Bronchial epithelial cell (primary cell): ENCODE measurements around the gene URB1. TPM values are rescaled to one million over a fixed set of nuclear protein-coding genes. Genes with fewer than 3 reads are reported as not detected.

Experiments used
- DNase-seq: peaks from one replicate; pipeline ENCODE4 v3.0.0-alpha.2; 2010; ENCODE audit warnings: low read depth
- FAIRE-seq: peaks from 2 replicates; lab custom pipeline; 2011; peaks lifted over from hg19 to GRCh38; lab: Jason Lieb, UNC
- H3K27me3 ChIP-seq: 2 replicates; pipeline ENCODE4 v1.5.1; 2011; ENCODE audit warnings: low read length; ENCODE audit not compliant: control insufficient read depth, insufficient read depth
- H3K36me3 ChIP-seq: 2 replicates; pipeline ENCODE4 v1.5.1; 2011; ENCODE audit warnings: low read length; ENCODE audit not compliant: control insufficient read depth, insufficient read depth
- H3K4me3 ChIP-seq: 2 replicates; pipeline ENCODE4 v1.5.1; 2011; ENCODE audit warnings: mild to moderate bottlenecking, low read depth, low read length, control low read depth
- total RNA-seq: library from RNA; depleted of rRNA; stranded (reverse); fragments of >200 nt; gene quantifications from 2 replicates; pipeline ENCODE4 v1.2.1, GENCODE V29; 2014
- TF ChIP-seq, protein P1 (sequence below): IDR thresholded peaks from 2 replicates; pipeline ENCODE4 v1.5.1; 2011; ENCODE audit warnings: mild to moderate bottlenecking, moderate library complexity, low read length, control low read depth, inconsistent platforms; ENCODE audit not compliant: insufficient read depth, severe bottlenecking

The URB1 gene
- total RNA-seq, 1 donor from 2014 or later: 22.4 TPM

DNA sequence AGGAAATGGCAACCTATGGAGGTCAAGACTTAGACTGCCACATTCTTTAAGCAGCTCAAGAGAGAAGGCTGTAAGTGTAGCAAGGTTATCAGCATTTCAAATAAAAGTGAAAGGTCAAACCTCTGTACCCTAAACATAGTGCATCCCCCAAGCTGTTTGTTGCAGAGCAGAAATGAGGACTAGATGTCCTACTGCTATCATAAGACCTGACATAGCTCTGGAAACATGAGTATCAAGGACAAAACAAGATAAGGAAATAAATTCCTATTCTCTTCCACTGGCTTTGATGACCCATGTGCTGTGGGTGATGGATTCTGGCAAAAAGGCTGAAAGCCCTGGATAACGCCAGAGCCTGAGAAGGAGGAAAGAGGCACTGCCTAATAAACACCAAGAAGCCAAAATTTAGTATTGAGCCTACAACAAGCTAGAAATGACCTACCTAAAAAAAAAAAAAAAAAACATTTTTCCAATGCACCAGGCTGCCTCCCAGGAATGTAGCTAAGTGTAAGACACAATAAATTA lies 35.9 kb downstream of the URB1 start:
- no peaks in the 10 kb centered on the region for H3K27me3 ChIP-seq
- TF ChIP-seq, protein P1, sequence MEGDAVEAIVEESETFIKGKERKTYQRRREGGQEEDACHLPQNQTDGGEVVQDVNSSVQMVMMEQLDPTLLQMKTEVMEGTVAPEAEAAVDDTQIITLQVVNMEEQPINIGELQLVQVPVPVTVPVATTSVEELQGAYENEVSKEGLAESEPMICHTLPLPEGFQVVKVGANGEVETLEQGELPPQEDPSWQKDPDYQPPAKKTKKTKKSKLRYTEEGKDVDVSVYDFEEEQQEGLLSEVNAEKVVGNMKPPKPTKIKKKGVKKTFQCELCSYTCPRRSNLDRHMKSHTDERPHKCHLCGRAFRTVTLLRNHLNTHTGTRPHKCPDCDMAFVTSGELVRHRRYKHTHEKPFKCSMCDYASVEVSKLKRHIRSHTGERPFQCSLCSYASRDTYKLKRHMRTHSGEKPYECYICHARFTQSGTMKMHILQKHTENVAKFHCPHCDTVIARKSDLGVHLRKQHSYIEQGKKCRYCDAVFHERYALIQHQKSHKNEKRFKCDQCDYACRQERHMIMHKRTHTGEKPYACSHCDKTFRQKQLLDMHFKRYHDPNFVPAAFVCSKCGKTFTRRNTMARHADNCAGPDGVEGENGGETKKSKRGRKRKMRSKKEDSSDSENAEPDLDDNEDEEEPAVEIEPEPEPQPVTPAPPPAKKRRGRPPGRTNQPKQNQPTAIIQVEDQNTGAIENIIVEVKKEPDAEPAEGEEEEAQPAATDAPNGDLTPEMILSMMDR: no peak
- H3K4me3 ChIP-seq: no peak overlapping the region
- DNase-seq (no peak), FAIRE-seq (no peak)
- peaks cover 36% of the 10 kb centered on the region for H3K36me3 ChIP-seq

DNA sequence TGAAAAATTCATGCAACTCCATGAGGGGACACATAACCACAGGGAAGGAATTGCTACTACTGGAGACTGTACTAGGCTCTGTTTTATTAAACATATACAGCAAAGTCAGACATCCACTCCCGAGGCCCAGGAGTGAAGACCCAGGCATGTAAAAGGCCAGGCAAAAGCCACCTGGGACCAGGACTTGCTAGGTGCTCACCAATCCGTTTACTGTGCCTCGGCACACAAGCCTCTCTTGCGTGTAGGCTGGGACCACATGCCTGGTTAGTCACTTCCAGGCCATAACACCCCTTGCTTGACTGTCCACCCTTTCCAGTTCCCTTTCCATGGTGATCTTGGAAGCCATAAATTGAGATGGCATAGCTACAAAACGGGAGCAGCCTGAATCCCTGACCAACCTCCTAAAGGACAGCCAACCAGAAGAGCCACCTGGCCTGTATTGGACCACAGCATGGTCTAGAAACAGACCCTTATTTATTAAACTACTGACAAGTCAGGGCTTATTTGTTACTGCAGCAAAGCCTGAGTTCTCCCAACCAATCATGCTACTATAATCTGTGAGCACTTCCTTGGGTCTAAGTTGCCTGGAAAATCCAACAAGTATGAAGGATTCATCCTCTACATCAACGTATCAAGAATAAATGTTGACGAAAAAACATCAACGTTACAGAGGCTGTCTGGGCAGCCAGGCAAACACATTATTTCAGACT lies 39.7 kb downstream of the URB1 start:
- no peak for FAIRE-seq
- no peak overlapping the region for H3K4me3 ChIP-seq
- no peak for DNase-seq
- H3K36me3 ChIP-seq: peaks cover 38% of the 10 kb centered on the region
- TF ChIP-seq, protein P1: no peak
- H3K27me3 ChIP-seq: no peaks in the 10 kb centered on the region

DNA sequence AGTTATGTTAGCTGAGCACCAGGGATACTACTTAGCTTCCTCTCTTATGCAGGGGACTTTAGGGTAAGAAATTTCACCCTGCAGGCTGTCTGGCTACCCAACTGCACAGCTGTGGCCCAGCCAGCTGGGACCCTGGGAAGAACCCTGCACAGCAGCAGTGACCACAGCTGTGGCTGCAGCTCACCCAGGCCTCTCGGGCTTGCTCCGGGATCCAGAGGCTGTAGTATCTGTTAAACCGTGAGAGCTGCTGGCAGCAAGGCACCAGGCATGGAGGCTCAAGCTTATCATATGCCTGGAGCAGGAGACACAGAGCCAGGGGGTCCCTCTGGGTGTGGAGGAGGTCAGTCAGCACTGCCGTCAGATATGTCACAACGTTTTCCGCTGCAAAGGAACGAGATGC lies 40.3 kb downstream of the URB1 start:
- no peak overlapping the region for H3K4me3 ChIP-seq
- DNase-seq: no peak

DNA sequence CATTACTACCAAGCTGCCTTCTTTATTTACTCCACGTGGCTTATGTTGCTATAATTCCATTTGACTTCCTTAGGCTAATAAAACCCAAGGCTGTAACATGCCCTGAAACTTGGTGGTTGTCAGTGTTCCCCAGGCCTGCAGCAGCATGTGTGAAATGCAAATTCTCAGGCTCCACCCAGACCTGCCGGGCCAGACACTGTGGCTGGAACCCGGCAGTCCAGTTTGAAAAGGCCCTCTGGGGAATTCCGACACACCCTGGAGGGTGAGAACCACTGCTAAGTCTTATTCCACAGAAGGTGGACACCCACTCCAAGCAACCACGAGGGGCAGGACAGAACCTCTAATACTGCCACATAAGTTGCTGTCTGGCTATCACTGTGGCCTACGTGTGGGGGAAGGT lies 41.4 kb downstream of the URB1 start:
- TF ChIP-seq, protein P1: peak; percentile 44
- FAIRE-seq: peak; percentile 93
- Histone ChIP-seq H3K4me3 (no peak overlapping the region), H3K27me3 (no peaks in the 10 kb centered on the region), H3K36me3 (peaks cover 42% of the 10 kb centered on the region)
- DNase-seq: peak; percentile 88

More for the DNA sequence above, 40.3 kb downstream of the URB1 start:
- Histone ChIP-seq H3K36me3 (peaks cover 41% of the 10 kb centered on the region), H3K27me3 (no peaks in the 10 kb centered on the region)
- TF ChIP-seq, protein P1: no peak
- FAIRE-seq: no peak

DNA sequence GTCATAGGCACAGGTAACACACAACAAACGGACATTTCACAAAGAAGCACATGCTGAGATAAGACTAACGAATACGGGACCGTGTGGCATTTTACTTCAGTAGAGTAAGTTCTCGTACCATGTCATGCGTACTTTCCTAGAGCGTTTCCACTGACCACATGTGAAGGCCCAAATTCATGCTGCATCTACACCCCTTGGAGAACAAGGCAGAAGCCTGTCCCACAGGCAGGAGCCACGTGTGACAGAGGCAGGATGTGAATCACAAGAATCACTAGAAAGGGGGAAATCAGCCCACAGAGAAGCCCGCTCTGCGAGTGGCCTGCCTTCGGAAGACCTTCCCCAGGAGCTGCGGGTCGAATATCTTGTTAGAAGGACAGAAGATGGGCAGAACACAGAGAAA lies 41.8 kb downstream of the URB1 start:
- no peak for DNase-seq
- H3K36me3 ChIP-seq: peaks cover 42% of the 10 kb centered on the region
- H3K27me3 ChIP-seq: no peaks in the 10 kb centered on the region
- no peak overlapping the region for H3K4me3 ChIP-seq
- TF ChIP-seq, protein P1: no peak
- peak; percentile 92 for FAIRE-seq
